GM18909 (cell line): Measurements from ENCODE around the gene RPL27A.

Source experiments
- ATAC-seq: cut with Tn5 transposase; IDR thresholded peaks from one replicate; pipeline ENCODE4 v1.9.1; 2021; ENCODE audit warnings: mild to moderate bottlenecking; ENCODE audit not compliant: unreplicated experiment, poor library complexity

Gene RPL27A

GRCh38 chr11:8671651-8672062 lies 10.9 kb upstream of the RPL27A start:
- ATAC-seq: no peak

GRCh38 chr11:8672346-8672745 lies 10.2 kb upstream of the RPL27A start:
- ATAC-seq: no peak

- no peak for ATAC-seq
These were observed 7.7 kb upstream of the RPL27A start for GRCh38 chr11:8674859-8675258.

GRCh38 chr11:8676458-8676857 lies 6.1 kb upstream of the RPL27A start:
- no peak for ATAC-seq

GRCh38 chr11:8679006-8679405 lies 3.6 kb upstream of the RPL27A start:
- no peak for ATAC-seq

- no peak for ATAC-seq
These were observed 722 bp upstream of the RPL27A start for GRCh38 chr11:8681837-8682302.

- peak; percentile 2 for ATAC-seq
These were observed 669 bp downstream of the RPL27A start for GRCh38 chr11:8683115-8683807.

GRCh38 chr11:8684600-8685290 lies 2.2 kb downstream of the RPL27A start:
- no peak for ATAC-seq

- no peak for ATAC-seq
These were observed 2.7 kb downstream of the RPL27A start for GRCh38 chr11:8685306-8685705.

- no peak for ATAC-seq
These were observed 3.2 kb downstream of the RPL27A start for GRCh38 chr11:8685820-8686219.

GRCh38 chr11:8686325-8686724 lies 3.7 kb downstream of the RPL27A start:
- ATAC-seq: no peak

GRCh38 chr11:8688414-8689362 lies 6.1 kb downstream of the RPL27A start:
- peak; percentile 98 for ATAC-seq

GRCh38 chr11:8689726-8690255 lies 7.2 kb downstream of the RPL27A start:
- ATAC-seq: no peak

- ATAC-seq: no peak
These were observed 8.1 kb downstream of the RPL27A start for GRCh38 chr11:8690374-8691342.

GRCh38 chr11:8691601-8692000 lies 9.0 kb downstream of the RPL27A start:
- ATAC-seq: no peak

- ATAC-seq: no peak
These were observed 9.8 kb downstream of the RPL27A start for GRCh38 chr11:8692417-8692816.

GRCh38 chr11:8693010-8693551 lies 10.5 kb downstream of the RPL27A start:
- no peak for ATAC-seq

- no peak for ATAC-seq
These were observed 11.0 kb downstream of the RPL27A start for GRCh38 chr11:8693555-8693954.

- ATAC-seq: no peak
These were observed 11.5 kb downstream of the RPL27A start for GRCh38 chr11:8694137-8694536.
